ENCODE measurements around the gene PLSCR1.

Gene PLSCR1

DNA sequence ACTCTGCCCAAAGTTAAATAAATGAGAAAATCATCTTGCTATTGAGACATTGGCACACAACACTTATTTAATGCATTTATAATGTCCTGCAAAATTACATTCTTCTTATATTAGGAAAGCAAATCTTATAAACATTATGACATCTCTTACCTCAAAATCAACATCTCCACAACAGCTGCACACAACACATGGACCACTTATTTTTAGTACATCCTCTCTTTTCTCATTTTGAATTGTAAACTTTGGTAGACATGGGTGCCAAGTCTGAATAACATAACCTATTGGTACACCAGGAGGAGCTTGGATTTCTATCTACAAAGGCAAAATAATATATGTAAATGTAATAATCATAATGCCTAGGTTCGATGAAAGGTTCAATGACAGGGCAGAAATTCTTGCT lies 23.0 kb downstream of the PLSCR1 start:
- DNase-seq (ENCODE audit: low read depth, low spot score) = no peak
- TF ChIP-seq, protein P1, sequence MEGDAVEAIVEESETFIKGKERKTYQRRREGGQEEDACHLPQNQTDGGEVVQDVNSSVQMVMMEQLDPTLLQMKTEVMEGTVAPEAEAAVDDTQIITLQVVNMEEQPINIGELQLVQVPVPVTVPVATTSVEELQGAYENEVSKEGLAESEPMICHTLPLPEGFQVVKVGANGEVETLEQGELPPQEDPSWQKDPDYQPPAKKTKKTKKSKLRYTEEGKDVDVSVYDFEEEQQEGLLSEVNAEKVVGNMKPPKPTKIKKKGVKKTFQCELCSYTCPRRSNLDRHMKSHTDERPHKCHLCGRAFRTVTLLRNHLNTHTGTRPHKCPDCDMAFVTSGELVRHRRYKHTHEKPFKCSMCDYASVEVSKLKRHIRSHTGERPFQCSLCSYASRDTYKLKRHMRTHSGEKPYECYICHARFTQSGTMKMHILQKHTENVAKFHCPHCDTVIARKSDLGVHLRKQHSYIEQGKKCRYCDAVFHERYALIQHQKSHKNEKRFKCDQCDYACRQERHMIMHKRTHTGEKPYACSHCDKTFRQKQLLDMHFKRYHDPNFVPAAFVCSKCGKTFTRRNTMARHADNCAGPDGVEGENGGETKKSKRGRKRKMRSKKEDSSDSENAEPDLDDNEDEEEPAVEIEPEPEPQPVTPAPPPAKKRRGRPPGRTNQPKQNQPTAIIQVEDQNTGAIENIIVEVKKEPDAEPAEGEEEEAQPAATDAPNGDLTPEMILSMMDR (IDR thresholded peaks at IDR 0.05; ENCODE audit: low read depth, low read length) = no peak

DNA sequence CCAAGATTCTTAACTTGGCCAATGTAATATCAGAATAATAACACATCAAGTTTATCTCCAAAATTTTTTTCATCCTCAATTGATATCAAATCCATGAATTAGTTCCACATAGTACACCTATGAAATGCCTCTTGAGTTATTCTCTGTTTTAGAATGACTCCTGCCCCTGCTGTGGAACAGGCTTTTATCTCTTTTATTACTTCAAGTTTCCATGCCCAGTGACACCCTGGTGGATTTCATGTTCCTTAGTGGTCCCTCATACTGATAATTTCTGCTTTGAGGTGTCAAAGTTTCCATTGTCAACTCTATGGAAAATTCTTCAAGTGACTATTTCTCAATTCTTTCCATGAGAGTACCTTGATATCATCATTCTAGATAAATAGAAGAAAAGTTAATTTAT lies 24.6 kb downstream of the PLSCR1 start:
- TF ChIP-seq, protein P1 (IDR thresholded peaks at IDR 0.05; ENCODE audit: low read depth, low read length) = no peak
- DNase-seq (ENCODE audit: low read depth, low spot score) = no peak
- in situ Hi-C loops (cut with HindIII; ENCODE audit: low sequenced_read_pairs) = no loop called here
- no peak overlapping the region for H3K4me3 ChIP-seq (ENCODE audit: low read depth, low read length)

More for the DNA sequence above, 23.0 kb downstream of the PLSCR1 start:
- in situ Hi-C loops (cut with HindIII; ENCODE audit: low sequenced_read_pairs) = no loop called here
- H3K4me3 ChIP-seq (ENCODE audit: low read depth, low read length) = no peak overlapping the region

DNA sequence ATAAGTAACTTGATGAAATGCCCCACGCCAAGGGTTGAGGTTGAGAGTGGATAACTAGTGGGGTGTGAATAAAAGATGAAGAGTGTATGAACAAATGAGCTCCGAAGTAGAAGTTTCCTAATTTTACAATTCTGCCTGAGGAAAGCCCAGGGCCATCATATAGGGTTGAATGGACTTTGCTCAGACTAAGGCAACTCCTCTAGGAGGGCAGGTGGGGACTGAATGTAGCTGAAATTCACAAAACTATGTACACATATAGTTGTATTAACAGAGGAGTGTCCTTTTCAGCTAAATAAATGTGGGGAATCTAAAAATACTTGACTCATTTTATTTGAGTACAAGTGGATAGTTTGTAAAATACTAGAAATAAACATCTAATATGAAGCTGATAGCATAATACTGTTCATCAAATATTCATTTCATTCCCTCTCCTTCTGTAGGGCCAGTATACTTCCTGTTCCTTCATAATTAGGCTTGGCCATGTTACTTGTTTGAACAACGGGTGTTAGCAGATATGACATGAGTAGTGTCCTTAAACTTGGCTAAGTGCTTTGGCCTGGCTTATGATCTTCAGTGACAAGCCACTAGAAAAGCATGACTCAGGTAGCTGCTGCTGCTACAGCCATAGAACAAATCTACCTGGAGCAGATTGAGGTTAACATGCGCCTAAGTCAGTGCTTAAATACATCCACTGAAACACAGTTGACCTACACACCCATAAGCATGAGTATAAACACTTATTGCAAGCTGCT lies 26.5 kb downstream of the PLSCR1 start:
- in situ Hi-C loops (cut with HindIII; ENCODE audit: low sequenced_read_pairs) = no loop called here
- TF ChIP-seq, protein P1 (IDR thresholded peaks at IDR 0.05; ENCODE audit: low read depth, low read length) = no peak
- H3K4me3 ChIP-seq (ENCODE audit: low read depth, low read length) = no peak overlapping the region
- no peak for DNase-seq (ENCODE audit: low read depth, low spot score)

DNA sequence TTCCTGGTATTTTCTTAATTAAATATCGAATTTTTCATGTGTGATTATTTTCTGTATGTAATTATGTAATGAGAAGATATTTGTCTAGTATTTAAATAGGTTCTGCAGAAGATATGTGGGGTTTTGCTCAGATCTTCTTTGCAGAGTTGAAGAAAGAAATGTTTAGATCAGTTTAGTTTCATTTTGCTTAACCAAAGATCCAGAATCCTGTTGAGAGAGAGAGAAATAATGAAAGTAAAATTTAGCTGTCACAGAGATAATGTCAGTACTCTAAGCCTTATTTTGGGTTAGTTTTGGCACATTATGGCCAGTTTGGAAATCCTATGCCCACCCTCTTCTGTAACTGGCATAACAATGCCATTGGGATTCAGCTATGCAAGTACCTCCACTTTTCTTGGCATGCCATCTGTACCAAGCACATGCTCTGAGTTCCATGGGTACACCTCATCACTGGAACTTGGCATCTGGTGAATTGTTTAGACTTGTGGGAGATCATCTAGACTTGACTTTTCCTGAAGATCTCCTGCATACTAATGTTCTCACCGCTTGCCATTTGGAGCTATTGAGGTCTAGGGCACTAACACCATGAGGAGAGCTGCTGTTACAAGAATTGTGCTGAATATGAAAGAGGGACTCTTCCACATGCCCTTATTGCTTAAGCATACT lies 30.9 kb downstream of the PLSCR1 start:
- no peak for DNase-seq (ENCODE audit: low read depth, low spot score)
- in situ Hi-C loops (cut with HindIII; ENCODE audit: low sequenced_read_pairs) = no loop called here
- TF ChIP-seq, protein P1 (IDR thresholded peaks at IDR 0.05; ENCODE audit: low read depth, low read length) = no peak
- no peak overlapping the region for H3K4me3 ChIP-seq (ENCODE audit: low read depth, low read length)

DNA sequence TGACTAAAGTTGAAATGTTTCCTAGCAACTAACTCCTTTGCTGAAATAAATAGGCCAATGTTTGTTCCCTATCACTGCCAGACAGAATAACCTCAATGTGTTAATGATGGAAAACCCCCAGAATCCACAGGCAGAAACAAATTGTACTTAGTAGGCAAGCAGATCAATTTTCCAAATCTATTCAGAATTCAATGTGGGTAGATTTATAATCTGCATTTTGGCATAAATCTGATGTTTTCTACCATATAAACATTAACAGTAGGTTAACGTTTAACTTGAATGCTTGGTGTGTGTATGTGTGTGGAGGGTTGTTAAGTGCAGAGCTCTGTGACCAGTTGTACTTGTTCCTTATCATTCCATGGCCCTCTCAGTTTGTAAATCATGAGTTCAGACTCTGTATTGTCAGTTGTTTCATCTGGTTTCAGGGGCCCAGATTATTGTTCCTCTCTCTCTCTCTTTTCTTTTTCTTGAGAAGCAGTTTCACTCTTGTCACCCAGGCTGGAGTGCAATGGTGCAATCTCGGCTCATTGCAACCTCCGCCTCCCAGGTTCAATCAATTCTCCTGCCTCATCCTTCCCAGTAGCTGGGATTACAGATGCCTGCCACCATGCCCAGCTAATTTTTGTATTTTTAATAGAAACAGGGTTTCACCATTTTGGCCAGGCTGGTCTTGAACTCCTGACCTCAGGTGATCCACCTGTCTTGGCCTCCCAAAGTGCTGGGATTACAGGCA lies 32.8 kb downstream of the PLSCR1 start:
- no peak for DNase-seq (ENCODE audit: low read depth, low spot score)
- H3K4me3 ChIP-seq (ENCODE audit: low read depth, low read length) = no peak overlapping the region
- in situ Hi-C loops (cut with HindIII; ENCODE audit: low sequenced_read_pairs) = no loop called here
- TF ChIP-seq, protein P1 (IDR thresholded peaks at IDR 0.05; ENCODE audit: low read depth, low read length) = no peak

DNA sequence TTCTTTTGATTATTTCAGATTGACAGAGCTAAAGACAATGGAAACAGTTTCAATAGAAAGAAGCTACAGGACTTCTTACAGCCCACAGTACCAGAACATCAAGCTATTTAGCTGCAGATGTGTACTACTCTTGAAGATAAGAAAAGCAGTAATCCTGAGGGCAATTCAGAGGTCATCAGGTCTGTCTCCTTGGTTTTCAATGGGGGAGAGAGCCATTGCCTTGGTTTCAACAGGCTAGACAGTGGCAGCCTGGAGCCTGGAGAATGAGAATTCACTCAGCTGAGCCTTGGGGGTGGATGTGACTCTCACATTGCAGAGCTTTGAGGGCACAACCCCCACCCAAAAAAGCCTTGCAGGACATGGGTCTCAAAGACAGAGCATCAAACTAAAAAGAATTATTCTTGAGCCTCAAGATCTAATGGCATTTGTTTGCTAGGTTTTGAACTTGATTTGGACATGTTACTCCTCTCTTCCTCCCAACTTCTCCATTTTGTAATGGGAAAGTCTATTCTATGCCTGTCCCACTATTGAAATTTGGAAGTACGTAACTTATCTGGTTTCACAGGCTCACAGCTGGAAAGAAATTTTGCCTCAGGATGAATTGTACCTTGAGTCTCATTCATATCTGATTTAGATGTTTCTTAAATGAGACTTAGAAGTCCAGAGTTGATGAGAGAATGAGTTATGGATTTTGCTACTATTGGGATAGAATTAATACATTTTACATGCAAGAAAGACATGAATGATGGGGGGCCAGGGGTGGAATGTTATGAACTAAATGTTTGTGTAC lies 36.9 kb downstream of the PLSCR1 start:
- no peak overlapping the region for H3K4me3 ChIP-seq (ENCODE audit: low read depth, low read length)
- in situ Hi-C loops (cut with HindIII; ENCODE audit: low sequenced_read_pairs) = no loop called here
- TF ChIP-seq, protein P1 (IDR thresholded peaks at IDR 0.05; ENCODE audit: low read depth, low read length) = no peak

More for the DNA sequence above, 36.9 kb downstream of the PLSCR1 start:
- no peak for DNase-seq (ENCODE audit: low read depth, low spot score)
